HL-60/S4 treated with retinoic acid at 250 ng/mL for 4 days and 3 days (cell line): ENCODE measurements around the gene DRAP1.

ENCODE experiments used
- in situ Hi-C: fragments of 300-500 bp; cut with MboI; formaldehyde crosslinking; loops from 2 replicates; pipeline ENCODE4 v1.7.0; 2022; ENCODE audit warnings: low sequenced_read_pairs

DRAP1 gene

DNA sequence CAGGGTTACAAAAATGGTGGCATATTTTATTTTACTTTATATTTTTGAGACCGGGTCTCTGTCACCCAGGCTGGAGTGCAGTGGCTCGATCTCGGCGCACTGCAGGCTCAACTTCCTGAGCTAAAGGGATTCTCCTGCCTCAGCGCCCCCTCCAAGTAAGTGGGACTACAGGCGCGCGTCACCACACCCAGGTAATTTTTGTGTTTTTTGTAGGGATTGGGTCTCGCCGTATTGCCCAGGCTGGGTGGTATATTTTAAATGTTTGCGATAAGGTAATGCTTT is 18.4 kb upstream of the DRAP1 start:
- in situ Hi-C loops: no loop called here

DNA sequence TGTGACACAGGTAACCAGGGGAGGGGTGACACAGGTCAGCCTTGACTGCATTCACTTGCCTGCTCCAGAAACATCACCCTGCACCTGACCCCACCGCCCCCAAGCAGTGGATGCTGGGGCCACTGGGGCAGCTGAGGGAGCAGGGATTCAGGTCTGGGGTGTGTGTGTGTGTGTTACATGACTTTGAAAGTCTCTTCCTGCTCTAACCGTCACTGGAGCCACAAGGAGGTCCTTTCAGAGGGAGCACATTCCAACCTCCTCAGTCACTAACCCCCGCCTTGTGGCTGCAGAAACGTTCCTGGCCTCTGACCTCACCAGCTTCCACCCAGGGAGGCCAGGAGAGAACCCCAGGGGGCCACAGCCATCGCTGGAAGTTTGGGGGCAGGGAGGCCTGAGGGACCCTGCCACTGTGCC is 16.2 kb upstream of the DRAP1 start:
- in situ Hi-C loops: no loop called here

- in situ Hi-C loops: no loop called here
These were observed 15.5 kb upstream of the DRAP1 start for GRCh38 chr11:65903715-65904114.

DNA sequence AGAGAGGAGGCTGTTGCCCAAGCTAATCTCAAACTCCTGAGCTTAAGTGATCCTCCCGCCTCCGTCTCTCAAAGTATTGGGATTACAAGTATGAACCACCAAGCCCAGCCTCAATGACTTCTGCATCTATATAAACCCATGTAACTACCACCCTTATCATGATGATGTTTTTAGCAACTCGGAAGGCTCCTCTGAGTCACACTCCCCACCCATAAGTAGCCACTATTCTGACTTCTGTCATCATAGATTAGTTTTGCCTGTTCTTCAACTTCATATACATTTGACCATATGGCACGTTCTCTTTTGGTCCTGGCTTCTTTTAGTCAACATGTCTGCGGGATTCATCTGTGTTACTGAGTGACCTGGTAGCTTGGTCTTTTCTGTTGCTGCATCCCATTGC is 12.6 kb upstream of the DRAP1 start:
- in situ Hi-C loops: no loop called here

- in situ Hi-C loops: no loop called here
These were observed 11.3 kb upstream of the DRAP1 start for GRCh38 chr11:65907878-65908277.

- in situ Hi-C loops: no loop called here
These were observed 7.3 kb upstream of the DRAP1 start for GRCh38 chr11:65911682-65912568.

- in situ Hi-C loops: no loop called here
These were observed 6.4 kb upstream of the DRAP1 start for GRCh38 chr11:65912845-65913244.

DNA sequence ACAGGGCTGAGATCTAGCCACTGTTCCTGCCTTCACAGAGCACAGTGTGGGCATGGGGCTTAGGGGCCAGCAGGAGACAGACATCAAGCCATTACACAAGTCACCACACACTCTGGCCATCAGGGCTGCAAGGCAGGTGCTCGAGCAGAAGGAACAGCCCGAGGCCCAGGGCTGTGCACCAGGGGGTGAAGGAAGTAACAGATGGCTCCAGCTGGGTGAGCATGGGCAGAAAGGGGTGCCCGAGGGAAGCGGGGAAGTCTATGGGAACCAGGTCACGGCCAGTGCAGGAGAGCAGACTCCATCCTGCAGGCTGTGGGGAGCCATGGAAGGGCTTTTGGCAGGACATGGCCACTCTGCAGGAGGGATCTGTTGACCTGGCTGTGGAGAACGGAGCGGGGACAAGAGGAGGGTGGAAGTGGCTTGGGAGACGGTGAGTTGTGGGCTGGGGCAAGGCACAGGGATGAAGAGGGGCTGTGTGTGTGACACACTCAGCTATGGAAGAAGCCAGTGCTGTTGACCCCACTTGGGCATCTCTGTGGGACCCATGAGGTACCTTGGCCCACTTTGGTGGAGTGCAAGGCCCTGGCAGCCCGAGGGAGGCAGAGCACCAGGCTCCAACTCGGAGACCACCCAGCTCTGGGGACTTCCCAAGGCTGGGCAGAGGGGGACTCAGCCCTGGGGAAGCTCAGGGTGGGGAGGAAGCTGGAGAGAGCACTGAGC is 4.0 kb upstream of the DRAP1 start:
- in situ Hi-C loops: no loop called here

GRCh38 chr11:65915821-65916251 is 3.4 kb upstream of the DRAP1 start:
- in situ Hi-C loops: no loop called here

GRCh38 chr11:65916391-65916790 is 2.8 kb upstream of the DRAP1 start:
- in situ Hi-C loops: no loop called here

DNA sequence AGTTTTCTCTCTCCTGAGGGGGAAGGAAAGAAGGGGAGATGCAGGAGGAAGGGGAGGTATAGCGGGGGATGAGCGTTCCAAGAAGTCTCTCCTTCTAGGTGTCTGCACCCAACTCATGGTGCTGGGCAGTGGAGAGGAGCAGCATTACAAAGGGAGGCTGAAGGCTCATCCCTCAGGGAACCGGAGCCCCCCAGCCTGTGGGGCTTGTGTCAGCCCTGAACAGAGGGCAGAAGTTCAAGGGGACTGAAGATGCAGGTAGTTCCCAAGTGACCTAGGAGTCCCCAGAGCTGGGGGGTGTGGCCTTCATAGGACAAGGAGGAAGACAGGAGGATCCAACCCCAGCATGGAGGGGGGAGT is 2.2 kb upstream of the DRAP1 start:
- in situ Hi-C loops: no loop called here

DNA sequence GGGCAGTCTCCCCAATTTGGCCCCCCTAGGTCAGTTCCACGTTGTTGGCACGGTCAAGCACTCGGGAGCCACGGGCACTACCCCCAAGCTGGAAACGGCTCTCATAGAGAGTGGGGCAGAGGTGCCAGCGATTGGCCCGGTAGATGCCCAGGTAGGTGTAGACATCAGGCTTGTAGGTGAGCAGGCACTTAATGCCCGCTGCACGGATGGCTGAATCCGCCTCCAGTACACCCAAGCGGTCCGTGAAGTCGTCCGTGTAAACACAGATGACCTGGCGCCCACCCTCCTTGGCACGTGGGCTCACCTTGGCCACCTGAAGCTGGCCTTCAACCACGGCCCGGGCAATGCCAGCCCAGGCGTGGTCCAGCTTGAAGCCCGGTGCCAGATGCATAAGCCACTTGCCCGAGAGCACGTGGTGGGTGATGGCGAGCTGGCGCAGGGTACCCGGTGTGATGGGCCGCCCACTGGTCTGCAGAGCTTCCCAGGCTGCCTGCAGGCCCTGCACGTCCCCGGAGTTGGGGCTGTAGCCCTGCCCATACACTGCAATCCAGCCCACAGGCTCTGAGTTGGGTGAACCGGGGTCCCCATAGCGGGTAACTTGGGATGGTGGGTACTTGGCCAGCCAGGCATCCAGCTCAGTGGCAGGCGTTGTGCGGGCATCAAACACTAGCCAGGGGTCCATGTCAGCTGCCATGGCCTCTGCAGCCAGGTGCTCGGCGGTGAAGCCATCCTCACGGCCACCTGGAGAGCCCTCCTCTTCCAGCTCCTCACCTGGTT is 1.6 kb upstream of the DRAP1 start:
- in situ Hi-C loops: no loop called here

GRCh38 chr11:65918211-65919140 is 750 bp upstream of the DRAP1 start, which contains the start of gene C11orf68:
Gene C11orf68, minus strand, starts transcription at chr11:65919062. Its CDS starts 31 bp downstream, at chr11:65919031.
- in situ Hi-C loops: no loop called here

DNA sequence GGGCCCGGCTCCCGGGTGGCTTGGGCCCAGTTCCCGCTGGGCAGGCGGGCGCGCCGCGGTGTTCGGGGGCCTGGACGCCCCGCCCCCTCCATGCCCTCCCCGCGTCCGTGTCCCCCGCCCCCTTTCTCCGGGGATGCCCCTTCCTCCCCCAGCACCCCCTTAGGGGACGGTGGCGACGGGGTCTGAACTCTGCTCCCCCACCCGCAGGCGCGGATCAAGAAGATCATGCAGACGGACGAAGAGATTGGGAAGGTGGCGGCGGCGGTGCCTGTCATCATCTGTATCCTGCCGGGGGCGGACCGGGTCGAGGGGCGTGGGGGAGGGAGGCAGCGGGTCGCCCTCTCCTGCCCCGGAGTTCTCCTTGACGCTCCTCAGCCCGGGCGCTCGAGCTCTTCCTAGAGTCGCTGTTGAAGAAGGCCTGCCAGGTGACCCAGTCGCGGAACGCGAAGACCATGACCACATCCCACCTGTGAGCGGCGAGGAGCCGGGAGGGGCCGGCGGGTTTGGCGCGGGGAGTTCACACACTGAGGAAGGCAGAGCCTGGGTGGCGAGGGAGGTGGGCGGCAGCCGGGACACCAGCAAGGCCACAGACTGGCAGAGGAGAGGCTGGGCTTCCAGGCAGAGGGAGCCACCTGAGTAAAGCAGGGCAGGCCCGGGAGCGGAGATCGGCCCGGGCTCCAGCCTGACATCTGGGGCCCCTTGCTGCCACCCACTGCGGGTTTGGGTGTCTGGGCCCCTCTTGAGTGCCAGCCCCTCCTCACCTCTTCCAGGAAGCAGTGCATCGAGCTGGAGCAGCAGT is 546 bp downstream of the DRAP1 start:
- in situ Hi-C loops: no loop called here

- in situ Hi-C loops: no loop called here
These were observed 1.2 kb downstream of the DRAP1 start for GRCh38 chr11:65920372-65920802.

DNA sequence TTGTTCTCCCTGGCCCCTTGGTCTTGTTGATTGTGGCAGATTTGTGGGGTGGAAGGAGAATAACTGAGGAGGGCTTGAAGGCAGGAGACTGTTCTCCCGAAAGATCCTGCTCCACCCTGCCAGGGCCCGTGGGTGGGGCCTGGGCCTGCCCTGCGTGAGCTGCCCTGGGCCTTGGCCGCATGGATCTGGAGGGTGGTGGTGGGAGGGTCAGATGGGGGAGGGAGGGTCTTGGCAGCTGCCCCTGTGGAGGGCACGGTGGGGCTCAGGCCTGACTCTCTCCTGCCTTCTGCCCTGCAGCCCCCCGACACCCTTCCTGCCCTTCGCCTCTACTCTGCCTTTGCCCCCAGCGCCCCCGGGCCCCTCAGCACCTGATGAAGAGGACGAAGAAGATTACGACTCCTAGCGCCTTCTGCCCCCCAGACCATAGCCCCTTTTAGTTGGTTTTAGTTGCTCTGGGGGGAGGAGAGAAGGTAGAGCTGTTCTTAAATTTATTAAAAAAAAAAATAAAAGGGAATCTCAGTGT is 1.9 kb downstream of the DRAP1 start:
- in situ Hi-C loops: no loop called here

GRCh38 chr11:65921876-65922275 is 2.6 kb downstream of the DRAP1 start:
- in situ Hi-C loops: no loop called here

DNA sequence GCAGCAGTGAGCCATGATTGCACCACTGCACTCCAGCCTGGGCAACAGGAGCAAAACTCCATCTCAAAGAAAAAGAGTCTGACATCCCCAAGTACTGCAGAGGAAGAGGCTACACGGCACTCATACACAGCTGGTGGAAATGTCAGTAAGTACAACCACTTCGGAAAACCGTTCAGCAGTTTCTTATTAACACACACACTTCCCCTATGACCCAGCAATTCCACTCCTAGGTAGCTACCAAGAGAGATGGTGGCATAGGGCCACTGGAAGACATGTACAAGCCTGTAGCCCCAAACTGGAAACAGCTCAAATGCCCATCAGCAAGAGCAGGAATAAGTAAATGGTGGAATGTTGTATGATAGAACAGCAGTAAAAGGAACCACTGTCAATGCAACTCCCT is 3.3 kb downstream of the DRAP1 start:
- in situ Hi-C loops: no loop called here

DNA sequence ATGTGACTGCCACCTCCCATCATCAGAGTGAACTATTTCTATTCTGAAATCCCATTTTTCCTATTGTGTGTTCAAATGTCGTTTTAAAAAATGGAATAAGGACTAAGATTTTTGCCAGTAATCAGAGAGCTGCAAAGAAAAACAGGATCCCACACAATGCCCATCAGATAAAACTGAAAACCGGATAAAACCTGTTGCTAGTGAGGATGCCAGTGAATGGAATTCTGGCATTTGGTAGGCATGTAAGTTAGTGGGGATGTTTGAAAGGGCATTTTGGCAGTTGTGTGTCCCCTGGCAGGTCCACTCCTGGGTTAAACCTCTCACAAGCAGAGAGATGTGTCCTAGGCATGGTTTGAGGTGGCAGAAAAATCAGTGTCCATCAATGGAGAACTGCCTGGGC is 6.2 kb downstream of the DRAP1 start:
- in situ Hi-C loops: no loop called here
